Skeletal muscle tissue (tissue), 4 donors: ENCODE measurements around the gene ROBO1. TPM values are rescaled to one million over a fixed set of nuclear protein-coding genes. Genes with fewer than 3 reads are reported as not detected.
A peak's percentile ranks its signal among the peaks of the same experiment; 100 is the strongest.

Experiments used
- H3K27ac ChIP-seq: one replicate; pipeline ENCODE4 v1.7.0; 2013; ENCODE audit warnings: mild to moderate bottlenecking, low read depth, low read length, inconsistent platforms
- H3K27me3 ChIP-seq, 3 donors: one replicate each; pipeline ENCODE4 v1.7.0; 2013; ENCODE audit warnings: low read length in 3 of 3; ENCODE audit not compliant: control insufficient read depth in 3 of 3, insufficient read depth in 3 of 3
- H3K36me3 ChIP-seq, 3 donors: one replicate each; pipeline ENCODE4 v1.7.0; 2013; ENCODE audit warnings: low read length in 3 of 3; ENCODE audit not compliant: control insufficient read depth in 3 of 3, insufficient read depth in 3 of 3
- H3K4me1 ChIP-seq, 3 donors: one replicate each; pipeline ENCODE4 v1.7.0; 2013; ENCODE audit warnings: low read length in 3 of 3, mild to moderate bottlenecking in 3 of 3; ENCODE audit not compliant: control insufficient read depth in 3 of 3, insufficient read depth in 3 of 3
- H3K4me3 ChIP-seq, 3 donors: one replicate each; pipeline ENCODE4 v1.7.0; 2013; ENCODE audit warnings: low read length in 3 of 3
- H3K9ac ChIP-seq, 3 donors: one replicate each; pipeline ENCODE4 v1.7.0; 2013; ENCODE audit warnings: low read length in 3 of 3, mild to moderate bottlenecking in 3 of 3, moderate library complexity in 2 of 3, low read depth in 1 of 3
- H3K9me3 ChIP-seq, 3 donors: one replicate each; pipeline ENCODE4 v1.7.0; 2013; ENCODE audit warnings: low read length in 3 of 3; ENCODE audit not compliant: control insufficient read depth in 3 of 3
- total RNA-seq: library from RNA; depleted of rRNA; stranded (reverse); fragments of >200 nt; gene quantifications from one replicate; pipeline ENCODE4 v1.2.3, GENCODE V29; 2014
- donor health status: Osteomylitis.

The ROBO1 gene
- total RNA-seq, 1 donor from 2014 or later, result 20.4 TPM

- Histone ChIP-seq H3K27me3 (no peaks in the 10 kb centered on the region), H3K36me3 (no peaks in the 10 kb centered on the region), H3K27ac (no peak overlapping the region), H3K4me3 (no peak overlapping the region), H3K4me1 (no peaks in the 10 kb centered on the region), H3K9ac (no peak overlapping the region), H3K9me3 (no peaks in the 10 kb centered on the region)
Measured at GRCh38 chr3:79032686-79033318, 735.0 kb downstream of the ROBO1 start.

GRCh38 chr3:79030157-79030556, 737.6 kb downstream of the ROBO1 start:
- Histone ChIP-seq H3K4me1 (no peaks in the 10 kb centered on the region), H3K27me3 (no peaks in the 10 kb centered on the region), H3K36me3 (no peaks in the 10 kb centered on the region), H3K9ac (no peak overlapping the region), H3K9me3 (no peaks in the 10 kb centered on the region), H3K27ac (no peak overlapping the region), H3K4me3 (no peak overlapping the region)

- no peaks in the 10 kb centered on the region for H3K4me1 ChIP-seq
- no peak overlapping the region for H3K4me3 ChIP-seq
- H3K27me3 ChIP-seq, result no peaks in the 10 kb centered on the region
- H3K9me3 ChIP-seq, result no peaks in the 10 kb centered on the region
- no peaks in the 10 kb centered on the region for H3K36me3 ChIP-seq
- no peak overlapping the region for H3K27ac ChIP-seq
- H3K9ac ChIP-seq, result no peak overlapping the region
Measured at GRCh38 chr3:79028916-79029315, 738.9 kb downstream of the ROBO1 start.

- Histone ChIP-seq H3K27me3 (no peaks in the 10 kb centered on the region), H3K4me3 (no peak overlapping the region), H3K4me1 (no peaks in the 10 kb centered on the region), H3K36me3 (no peaks in the 10 kb centered on the region), H3K27ac (no peak overlapping the region), H3K9ac (no peak overlapping the region), H3K9me3 (no peaks in the 10 kb centered on the region)
Measured at GRCh38 chr3:79027593-79027992, 740.2 kb downstream of the ROBO1 start.

- H3K9ac ChIP-seq, result no peak overlapping the region
- H3K9me3 ChIP-seq, result no peaks in the 10 kb centered on the region
- no peak overlapping the region for H3K27ac ChIP-seq
- H3K36me3 ChIP-seq, result no peaks in the 10 kb centered on the region
- peaks cover 3 to 7% (median 5%) of the 10 kb centered on the region in 3 donors for H3K4me1 ChIP-seq
- H3K4me3 ChIP-seq, result peak overlapping the region in 1 of 3 donors; percentile 85
- H3K27me3 ChIP-seq, result no peaks in the 10 kb centered on the region
Measured at GRCh38 chr3:79019924-79020173, 747.9 kb downstream of the ROBO1 start.

GRCh38 chr3:79019137-79019923, 748.5 kb downstream of the ROBO1 start:
- Histone ChIP-seq H3K27me3 (no peaks in the 10 kb centered on the region), H3K4me3 (peak overlapping the region; percentile 73 to 85 (median 77)), H3K36me3 (no peaks in the 10 kb centered on the region), H3K9ac (peak overlapping the region; percentile 76 to 89 (median 82)), H3K27ac (peak overlapping the region; percentile 86), H3K9me3 (no peaks in the 10 kb centered on the region), H3K4me1 (peaks cover 3 to 7% (median 6%) of the 10 kb centered on the region in 3 donors)

GRCh38 chr3:79018671-79019136, 749.1 kb downstream of the ROBO1 start:
- peaks cover 3 to 11% (median 7%) of the 10 kb centered on the region in 3 donors for H3K4me1 ChIP-seq
- no peaks in the 10 kb centered on the region for H3K9me3 ChIP-seq
- H3K27ac ChIP-seq, result peak overlapping the region; percentile 86
- H3K27me3 ChIP-seq, result no peaks in the 10 kb centered on the region
- H3K36me3 ChIP-seq, result no peaks in the 10 kb centered on the region
- H3K9ac ChIP-seq, result peak overlapping the region; percentile 76 to 89 (median 82)
- H3K4me3 ChIP-seq, result peak overlapping the region; percentile 73 to 85 (median 77)

- H3K9me3 ChIP-seq, result no peaks in the 10 kb centered on the region
- no peaks in the 10 kb centered on the region for H3K27me3 ChIP-seq
- peaks cover 3 to 15% (median 7%) of the 10 kb centered on the region in 3 donors for H3K4me1 ChIP-seq
- no peaks in the 10 kb centered on the region for H3K36me3 ChIP-seq
- H3K9ac ChIP-seq, result peak overlapping the region; percentile 76 to 89 (median 82)
- H3K27ac ChIP-seq, result peak overlapping the region; percentile 86
- peak overlapping the region; percentile 73 to 85 (median 77) for H3K4me3 ChIP-seq
Measured at GRCh38 chr3:79018265-79018664, 749.5 kb downstream of the ROBO1 start.

GRCh38 chr3:79016587-79017376, 751.0 kb downstream of the ROBO1 start:
- Histone ChIP-seq H3K9me3 (no peaks in the 10 kb centered on the region), H3K4me1 (peaks cover 3 to 23% (median 15%) of the 10 kb centered on the region in 3 donors), H3K4me3 (peak overlapping the region; percentile 73 to 85 (median 77)), H3K27me3 (no peaks in the 10 kb centered on the region), H3K36me3 (no peaks in the 10 kb centered on the region), H3K27ac (peak overlapping the region; percentile 86), H3K9ac (peak overlapping the region; percentile 76 to 89 (median 82))
